T-helper 1 cell (primary cell): Measurements from ENCODE around the gene FAM168A.

Source experiments
- DNase-seq, 5 donors: peaks; one replicate each; pipeline ENCODE4 v3.0.0-alpha.2; 2012 to 2020

Gene FAM168A

DNA sequence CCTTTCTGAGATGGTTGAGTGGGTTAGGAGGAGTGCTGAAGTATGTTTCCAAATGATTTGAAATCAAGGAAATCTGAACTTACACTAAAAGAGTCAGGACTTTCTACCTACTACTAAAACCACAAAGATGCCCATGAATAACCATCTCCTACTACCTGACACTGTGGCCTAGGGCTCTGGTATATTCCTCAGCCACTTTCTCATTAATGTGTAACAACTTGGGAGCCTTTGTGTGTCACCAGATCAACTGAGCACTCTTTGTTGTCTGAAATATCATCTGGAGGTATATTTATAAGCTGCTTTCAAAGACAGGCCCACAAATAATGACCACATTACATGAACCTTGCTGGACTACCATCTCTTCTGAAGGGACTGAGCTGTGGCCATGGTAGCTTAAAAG is 177.8 kb downstream of the FAM168A start:
- DNase-seq = no peak

DNA sequence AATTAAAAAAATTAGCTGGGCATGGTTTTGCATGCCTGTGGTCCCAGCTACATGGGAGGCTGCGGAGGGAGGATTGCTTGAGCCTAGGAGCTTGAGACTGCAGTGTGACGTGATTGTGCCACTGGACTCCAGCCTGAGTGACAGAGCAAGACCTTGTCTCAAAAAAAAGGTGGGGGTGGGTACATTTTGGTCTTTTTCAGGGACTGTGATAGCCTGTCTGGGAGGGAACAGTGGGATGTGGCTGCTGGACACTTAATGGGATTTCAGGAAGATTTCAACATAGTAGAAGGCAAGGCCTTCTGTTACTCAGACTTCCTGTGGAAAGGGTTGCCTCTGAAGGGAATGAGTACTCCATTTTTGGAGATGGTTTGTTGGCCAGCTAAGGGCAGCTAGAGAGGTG is 181.1 kb downstream of the FAM168A start:
- DNase-seq = no peak

DNA sequence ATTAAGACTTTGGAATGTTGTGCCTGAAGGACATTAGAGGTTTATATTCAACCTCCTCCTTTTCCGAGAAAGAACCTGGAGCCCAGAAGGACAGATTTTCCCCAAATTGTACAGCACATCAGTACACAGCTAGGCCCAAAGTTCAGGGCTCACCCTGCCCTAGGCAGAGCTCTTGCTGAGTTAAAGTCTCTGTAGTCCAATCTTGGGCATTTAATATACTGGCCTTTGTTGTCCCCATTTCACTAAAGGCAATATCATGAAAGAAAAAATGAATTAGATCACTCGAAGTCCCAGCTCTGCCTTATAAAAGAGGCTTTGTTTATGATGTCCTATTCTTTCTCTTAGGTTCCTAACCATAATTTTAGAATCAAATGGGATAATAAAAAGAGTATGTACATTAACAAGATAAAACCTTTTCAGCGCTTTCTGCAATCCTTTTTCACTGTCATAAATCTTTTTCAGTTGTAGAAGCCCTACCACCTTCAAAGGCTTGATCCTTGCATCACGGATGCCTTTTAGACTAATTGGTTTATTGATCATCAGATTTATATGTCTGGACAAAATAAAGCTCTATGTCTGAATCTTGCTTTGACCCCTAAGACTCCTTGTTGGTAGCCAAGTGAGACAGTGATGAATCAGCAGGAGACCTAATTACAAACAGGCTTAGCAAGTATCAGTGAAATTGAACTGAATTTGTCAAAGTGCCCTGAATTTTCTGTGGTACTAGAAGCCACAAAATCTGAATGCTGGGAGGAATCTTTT is 181.9 kb downstream of the FAM168A start:
- no peak for DNase-seq

DNA sequence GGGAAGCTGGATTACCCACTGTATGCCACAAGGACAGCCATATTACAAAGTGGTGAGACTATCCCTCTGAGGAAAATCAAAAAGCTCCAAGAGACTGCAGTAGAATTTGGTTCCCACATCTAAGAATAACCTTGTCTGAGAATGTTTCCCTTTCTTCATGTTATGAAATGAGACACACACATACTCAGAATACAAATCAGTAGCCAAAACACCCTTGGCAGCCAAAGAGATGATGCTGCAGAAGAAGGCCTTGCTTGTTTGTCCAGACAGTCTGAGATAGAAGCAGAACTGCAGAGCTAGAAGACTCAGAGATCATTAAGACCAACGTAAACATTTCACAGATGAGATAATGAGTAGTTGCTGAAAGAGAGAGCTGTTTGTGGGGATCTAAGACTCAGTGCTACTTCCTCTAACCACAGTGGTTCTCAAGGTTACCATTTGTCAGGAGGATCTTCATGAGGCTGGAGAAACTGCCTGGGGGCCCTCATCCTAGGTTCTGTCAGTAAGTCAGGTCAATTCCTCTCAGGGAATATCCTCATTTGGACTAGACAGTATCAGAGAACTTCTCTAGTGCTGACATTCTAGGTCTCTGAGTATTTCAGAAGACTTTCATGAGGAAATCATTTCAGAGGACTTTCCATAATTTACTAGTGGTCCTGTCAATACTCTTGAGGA is 182.8 kb downstream of the FAM168A start:
- no peak for DNase-seq

DNA sequence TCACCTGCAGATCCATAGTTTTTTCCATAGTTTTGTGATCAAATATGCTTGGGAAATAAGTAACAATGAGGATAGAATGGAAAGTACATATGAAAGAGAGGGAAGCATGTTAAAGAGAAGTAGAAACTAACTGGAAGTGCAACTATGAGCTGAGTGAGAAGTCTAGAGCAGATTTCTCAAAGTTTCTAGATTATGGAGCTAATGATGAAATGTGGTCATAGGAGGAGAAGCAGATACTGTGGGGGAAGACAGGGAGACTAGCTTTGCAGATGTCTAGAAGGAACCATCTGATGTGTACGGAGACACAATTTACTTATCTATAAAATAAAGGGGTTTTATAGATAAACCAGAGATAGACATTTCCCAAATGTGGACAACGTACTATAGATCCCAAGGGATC is 184.7 kb downstream of the FAM168A start:
- no peak for DNase-seq

DNA sequence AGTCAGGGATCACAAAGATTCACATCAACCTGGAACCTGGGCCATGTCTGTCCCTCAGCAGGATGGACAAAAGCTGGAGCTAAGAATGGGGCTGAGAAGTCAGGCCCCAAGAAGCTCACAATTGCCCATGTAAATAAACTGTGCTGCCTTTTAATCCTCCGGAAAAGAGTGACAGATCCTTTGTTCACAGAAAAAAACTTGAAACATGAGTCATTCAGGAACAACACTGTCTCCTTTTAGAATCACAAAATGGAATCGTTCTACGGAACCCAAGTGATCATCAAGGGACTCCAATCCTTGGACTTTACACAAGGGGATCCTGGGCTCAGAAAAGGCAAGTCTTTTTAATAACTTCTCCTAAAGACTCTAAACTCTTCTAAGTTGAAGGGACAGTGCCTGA is 185.6 kb downstream of the FAM168A start:
- DNase-seq = no peak

DNA sequence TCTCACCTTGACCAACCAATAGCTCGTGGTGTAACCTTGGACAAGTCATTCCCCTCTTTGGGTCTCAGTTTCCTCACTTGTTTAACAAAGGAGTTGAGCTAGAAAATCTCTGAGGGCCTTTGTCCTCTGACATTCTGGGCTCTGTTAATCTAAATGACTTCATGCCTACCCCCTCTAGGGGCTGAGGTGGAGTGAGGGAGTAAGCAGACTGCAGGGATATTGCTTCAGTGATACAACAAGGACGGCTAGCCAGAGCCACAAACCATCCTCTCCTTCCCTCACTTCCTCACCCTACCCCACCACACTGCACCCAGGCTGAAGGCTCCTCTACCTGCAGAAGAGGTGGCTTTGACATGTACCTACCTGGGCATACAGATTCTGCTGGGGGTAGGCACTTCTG is 186.9 kb downstream of the FAM168A start:
- no peak for DNase-seq

DNA sequence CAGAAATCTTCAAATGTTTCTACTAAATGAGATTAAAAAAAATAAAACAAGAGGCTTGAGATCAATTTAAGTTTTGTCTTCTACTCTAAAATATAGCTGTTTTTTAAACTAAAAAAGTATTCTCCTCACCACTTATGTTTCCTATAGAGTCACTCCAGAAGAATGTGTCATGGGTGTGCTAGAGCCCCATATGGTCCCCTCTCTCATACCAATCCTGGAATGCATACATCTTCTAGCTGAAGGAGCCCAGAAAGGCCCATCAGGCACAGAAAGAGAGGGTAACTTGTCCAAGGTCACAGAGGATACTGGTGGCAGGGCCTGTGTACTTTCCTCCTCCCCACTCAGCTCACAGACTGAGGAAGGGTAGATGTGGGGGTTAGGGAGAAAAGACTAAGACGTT is 187.3 kb downstream of the FAM168A start:
- no peak for DNase-seq

DNA sequence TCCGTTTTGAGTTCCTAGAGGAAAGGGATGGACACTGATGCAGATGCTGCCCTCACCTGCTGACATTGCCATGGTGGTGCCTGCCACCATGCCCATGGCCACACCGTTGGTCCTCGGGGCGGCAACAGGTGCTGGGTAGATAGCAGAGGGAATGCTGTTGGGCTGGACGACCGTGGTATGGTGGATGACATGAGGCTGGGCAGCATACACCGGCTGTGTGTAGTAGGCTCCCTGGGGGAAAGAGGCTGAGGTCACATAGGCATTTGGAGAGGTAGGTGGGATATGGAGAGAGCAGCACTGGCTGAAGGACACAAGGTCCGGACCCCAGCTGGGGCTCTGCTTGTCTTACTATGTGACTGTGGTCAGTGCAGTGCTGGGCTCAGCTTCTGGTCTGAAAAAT is 188.5 kb downstream of the FAM168A start:
- no peak for DNase-seq

DNA sequence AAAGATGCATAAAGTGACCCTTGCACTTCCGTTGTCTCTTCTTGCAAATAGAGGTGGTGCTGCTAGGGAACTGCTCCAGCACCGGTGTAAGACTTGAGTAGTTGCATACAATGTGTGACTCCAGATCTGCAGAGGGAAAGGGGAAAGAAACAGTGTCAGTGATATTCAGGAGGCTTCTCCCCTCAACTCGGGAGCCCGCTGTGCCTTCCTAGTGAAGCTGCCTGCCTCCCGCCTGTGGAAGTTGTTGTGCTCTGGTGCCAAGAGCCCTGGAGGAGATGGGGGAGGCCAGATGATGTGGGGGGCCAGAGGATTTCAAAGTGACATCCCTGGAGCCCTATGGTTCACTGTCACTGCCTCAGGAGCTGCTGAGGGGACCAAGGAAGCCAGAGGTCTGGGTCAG is 191.3 kb downstream of the FAM168A start:
- no peak for DNase-seq

DNA sequence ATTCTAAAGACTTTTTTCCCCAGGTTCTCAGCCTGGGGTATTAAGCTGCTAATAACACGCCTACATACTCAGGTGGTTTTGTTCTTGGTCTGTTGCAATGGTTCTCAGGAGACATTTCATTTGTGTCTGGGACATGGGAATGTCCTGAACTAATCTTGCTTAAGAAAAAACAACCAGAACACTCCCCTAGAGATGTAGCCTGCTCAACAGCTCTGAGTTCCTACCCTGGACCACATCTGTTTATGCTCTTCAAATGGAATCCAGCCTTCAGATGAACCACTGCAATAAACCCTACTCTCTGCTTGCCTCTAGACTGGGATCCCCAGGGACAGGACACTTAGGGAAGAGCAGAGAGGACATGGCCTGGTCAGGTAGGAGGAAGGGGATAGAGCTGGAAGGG is 191.8 kb downstream of the FAM168A start:
- no peak for DNase-seq

DNA sequence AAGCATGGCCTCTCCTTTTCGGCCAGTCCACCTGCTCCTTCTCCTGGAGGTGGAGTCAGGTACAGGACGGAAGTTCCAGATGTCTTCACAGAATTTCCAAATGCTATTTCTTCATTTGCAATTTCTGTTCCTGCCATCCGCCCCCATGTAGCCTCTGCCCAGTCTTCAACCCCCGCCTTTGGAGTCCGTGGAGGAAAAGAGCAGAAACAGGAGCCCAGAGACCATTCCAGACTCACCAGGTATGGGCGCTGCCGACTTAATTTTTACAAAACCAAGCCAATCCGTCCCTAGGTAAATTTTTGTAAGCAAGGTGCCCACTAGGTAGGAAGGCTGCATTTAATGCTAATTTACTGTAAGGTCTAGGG is 192.8 kb downstream of the FAM168A start:
- no peak for DNase-seq

DNA sequence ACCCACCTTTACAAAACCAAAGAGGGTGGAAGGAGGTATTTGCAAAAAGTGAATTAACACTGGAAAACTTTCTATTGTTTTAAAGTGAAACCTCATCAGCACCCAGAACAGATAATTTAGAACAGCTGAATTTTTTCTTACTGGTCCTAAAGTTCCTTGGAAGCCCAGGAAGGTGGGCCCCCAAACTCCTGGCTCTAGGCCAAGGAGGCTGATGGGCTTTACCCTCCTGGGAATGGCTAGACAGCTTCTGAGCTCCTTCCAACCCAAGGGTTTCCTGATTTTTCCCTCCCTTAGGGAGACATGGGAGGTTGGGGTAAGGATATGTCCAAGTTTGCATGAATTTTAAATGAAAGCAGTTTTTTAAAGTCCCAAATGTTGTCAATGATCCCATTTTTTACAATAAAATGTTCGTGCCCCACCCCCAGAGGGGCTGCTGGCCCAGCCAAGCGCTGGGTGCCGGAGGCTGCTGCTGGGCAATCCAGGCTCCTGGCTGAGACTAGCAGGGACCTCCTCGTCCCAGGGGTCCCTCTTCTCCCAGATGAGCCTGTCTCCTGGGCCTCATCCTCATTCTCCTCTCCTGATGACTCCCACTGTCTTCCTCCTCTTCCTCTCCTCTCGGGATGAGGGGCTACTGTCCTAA is 193.3 kb downstream of the FAM168A start:
- DNase-seq = no peak

DNA sequence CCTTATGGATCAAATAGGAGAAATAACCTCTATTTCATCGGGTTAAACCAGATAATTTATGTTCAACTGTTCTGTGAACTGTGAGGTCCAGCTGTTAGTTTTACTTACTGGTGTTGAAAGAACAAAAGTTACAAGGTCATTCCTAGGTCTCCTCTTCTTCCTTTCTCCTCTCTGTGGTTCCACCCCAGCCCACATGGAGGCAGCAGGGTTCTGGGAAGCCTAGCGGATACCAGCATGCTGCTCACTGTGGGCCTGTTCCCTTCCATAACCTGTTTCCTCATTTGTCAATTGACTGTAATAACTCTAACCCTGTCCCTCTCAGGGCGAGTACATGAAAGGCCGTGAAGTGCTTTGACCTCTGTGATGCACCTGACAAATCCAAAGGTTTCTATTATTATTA is 193.9 kb downstream of the FAM168A start:
- no peak for DNase-seq

DNA sequence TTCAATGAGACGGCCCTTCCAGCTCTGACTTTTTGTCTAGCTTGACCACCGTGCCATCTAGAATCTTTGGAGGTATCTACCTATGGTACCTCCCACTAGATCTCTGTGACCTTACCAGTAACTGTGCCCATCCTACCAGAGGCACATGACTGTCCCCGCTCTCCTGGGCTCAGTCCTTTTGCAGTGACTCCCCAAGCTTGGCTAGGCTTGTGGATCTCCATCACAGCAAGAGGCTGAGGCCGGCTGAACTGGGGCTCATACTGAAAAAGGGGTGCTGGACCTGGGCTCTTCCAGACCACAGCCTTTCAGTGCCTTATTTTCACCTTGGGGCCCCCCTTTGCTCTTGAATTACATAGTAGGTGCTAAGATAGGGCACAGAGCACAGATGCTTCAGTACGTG is 194.4 kb downstream of the FAM168A start:
- no peak for DNase-seq

DNA sequence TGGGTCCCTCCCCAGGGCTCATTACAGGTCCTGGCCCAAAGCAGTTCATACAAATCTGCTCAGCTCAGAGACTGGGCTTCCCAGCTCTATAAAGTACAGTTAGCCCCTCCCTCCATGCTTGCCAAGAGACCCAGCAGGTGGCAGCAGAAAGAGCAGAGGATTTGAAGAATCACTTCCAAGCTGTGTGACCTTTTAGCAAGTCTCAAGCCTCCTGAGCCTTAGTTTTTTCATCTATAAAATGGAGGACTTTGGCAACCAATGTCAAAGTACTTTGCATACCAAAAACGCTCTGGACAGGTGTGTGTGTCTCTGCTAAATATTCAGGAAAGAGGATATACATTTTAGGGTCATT is 195.1 kb downstream of the FAM168A start:
- no peak for DNase-seq

DNA sequence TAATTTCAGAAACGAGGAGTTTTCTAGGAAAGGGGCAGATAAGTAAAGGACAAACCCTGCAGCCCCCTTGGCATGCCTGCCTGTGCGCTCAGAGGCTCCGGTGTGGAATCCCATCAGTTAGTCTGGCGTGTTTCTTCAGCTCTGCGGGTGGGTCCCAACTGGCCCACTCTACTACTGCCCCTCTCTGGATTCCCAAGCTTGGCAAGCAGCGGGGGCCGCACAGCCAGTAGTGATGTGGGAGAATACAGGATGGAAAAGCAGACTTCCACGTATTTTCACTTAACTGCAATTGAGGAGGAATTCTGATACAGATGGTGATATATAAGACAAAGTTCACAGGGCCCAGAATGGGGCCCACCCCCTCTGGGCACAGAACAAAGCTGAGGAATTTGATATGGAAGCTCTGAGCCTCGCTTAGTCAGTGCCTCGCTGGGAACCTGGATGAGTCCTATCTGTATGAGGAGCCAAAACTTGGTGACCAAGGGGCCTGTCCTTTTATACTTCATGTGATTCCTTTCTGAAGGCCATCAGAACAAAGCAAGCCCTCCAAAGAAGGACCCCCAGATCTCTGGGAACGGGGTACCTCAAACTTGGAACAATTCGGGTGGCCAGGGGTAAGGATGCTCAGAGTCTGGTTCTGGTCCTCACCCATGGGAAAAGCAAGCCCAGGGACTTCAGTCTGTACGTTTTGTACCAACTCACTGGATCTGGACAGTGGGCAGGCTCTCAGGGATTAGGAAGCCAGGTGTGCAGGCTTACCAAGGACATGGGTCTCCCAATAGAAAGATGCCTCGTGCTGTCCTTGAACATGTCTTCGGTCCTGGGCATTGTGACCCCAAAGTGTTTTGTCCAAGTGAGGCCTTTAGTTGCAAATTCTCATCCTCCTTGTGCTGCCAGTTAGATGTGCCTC is 195.7 kb downstream of the FAM168A start:
- no peak for DNase-seq

DNA sequence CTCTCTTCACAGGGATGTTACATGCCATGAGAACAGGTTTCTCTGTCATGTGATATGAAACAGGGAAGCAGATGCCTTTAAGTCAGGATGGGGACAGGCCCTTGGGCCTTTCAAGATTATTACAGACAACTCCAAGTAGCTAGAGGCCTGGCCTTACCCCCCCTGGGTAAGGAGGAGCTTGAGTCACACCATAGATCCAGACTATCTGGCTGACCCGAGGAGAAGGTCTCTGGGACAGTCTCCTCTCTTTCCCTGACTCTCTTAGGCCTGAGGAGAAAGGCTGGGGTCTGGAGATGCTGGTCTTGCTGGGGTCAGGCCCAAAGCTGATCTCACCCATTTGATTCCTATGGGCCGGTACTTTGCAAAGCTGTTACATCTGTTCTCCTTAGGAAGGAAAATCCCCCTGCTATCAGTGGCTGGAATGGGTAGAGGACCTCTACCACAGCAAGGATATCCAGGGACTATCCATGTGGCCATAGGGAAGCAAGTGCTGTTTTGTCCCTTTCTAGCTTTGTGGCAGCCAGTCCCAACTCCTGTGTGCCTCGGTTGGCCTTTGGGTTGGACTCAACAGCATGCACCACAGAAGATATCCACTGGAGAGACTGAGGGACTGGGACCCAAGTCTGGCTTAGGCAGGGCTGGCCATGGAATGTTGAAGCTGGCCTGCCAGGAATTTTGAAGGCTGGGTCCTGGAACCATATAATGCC is 196.5 kb downstream of the FAM168A start:
- no peak for DNase-seq

DNA sequence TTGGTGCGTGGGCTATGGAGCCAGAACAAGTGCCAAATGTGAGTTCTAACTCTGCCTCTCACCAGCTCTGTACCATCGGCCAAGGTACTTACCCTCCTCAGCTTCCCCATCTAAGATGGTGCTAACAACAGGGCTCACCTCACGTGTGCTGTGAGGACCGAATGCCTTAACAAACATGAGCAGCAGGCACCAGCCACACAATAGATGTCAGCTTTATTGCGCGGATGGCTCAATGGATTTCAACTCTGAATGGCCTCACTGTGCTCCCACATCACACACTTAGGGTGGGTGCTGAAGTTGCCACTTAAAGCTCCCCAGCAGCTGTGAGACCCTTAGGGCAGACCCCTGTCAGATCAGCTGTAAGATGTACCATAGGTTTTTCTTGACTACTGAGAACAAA is 197.6 kb downstream of the FAM168A start:
- DNase-seq = no peak

DNA sequence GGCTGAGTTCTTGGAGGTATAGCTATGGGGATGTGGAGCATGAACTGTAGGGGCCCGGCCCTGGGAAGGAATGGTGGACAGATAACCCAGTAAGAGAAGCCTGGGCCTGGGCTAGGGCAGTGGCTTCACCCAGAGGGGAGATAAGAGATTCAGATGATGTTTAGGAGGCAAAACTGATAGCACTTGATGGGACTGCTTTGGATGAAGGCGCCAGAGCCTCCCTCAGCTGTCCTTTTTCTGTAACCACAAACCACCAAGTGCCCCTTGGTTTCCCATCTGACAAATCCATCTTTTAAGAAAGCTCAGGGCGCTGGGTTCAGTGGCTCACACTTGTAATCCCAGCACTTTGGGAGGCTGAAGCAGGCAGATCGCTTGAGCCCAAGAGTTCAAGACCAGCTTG is 198.3 kb downstream of the FAM168A start:
- no peak for DNase-seq

DNA sequence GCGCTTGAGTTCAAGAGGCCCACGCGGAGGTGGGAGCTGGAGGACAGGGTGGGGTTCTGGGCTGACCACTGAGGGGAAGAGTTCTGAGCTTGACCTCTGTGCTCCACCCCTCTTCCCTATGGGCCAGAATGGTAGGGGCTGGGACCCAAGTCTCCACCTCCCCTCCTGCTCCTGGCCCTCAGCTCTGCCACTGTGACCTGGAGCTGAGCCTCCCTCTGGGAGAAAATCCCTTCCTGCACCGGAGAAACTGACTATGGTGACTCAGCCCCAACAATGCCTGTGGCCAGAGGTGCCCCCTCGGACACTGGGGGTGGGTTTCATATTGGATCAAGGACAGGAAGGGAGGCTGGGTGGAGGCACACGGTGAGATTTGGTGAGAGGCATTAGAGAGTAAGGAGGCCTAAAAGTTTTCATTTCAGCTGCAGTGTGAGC is 198.7 kb downstream of the FAM168A start:
- DNase-seq = no peak

DNA sequence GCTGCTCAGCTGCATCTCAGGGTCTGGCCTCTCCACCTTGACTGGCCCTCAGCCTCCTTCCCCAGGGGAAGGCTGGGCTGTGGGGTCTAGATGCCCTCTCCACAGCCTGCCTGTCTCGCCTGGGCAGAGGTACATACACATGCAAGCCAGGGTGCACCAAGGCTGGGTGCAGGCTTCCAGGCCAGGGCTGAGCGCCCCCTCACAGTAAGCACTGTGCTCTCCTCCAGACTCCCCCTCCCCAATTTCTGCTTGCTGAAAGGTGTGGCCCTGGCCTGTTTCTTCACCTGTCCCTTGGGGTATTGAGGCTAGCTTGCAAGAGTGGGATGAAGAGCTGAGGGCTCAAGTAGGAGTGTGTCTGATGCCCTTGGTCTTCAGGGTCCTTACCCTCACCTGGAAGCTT is 199.2 kb downstream of the FAM168A start:
- DNase-seq = no peak

DNA sequence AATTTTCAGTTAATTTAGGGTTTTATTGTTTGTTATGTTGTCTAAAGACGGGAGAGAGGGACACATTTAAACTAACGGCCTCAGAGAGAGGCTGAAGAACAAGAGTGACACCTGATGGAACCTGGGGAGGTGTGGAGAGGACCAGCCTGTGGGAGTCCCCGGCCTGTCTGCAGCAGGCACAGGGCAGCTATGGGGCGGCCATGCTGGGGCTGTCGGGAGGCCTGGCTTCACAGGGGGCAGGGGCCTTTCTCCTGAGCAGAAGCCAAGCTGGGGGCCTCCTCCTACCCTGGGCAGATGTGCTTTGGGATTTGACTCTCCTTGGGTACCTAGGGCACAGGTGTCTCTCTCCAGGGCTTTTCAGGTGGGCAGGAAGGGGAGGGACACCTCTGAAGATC is 199.8 kb downstream of the FAM168A start:
- DNase-seq = no peak
